HG02610 (cell line): ENCODE data around the gene ARHGEF11.
"Not testable (repeated sequence)": the region's sequence is repeated elsewhere in the genome, so short reads cannot be mapped to it uniquely, and the experiment has no call there.

ENCODE experiments used
- ATAC-seq: cut with Tn5 transposase; IDR thresholded peaks from one replicate; pipeline ENCODE4 v1.9.1; 2021; ENCODE audit warnings: mild to moderate bottlenecking, moderate library complexity; ENCODE audit not compliant: unreplicated experiment

Gene ARHGEF11

DNA sequence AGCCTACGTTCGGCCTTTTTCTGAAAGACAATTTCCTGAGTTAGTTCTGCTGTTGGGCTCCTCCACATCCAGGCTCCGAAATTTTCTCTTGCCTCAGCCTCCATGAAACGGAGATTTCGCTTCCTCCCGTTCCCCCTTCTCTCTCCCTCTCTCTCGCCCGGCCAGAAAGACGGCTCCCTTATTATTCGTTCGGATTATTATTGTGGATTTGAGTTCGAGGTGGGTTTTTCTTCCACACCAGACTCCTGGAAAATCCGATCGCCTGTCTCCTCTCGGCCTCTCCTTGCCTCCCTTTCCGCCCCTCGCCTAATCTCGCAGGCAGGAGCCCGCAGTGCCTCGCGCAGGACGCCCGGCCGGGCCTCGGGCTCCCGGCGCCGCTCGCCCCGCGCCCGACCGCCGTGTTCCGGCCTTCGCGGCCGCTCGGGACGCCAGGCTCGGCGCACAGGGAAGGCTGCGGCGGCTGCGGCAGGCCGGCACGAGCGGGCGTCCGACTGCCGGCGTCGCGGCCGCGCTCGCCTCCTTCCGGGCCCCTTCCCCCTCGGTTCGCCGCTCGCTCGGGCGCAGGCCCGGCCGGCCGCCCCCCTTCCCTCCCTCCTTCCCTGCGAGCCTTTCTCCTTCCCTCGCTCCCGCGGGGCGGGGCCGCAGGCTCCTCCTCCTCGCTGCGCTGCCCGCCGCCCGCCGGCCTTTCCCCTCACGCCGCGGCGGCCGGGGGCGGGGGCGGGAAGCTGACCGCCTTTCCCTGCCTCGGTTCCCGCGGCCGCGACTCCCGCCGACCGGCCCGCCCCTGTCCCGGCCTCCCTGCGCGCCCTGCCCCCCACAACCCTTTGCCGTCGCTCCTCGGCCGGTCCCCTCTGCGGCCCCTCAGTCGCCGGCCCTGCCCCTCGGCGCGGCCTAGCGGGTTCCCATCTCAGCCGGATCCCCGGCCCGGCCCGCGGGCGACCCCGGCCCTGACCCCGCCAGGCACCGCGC lies at the start of gene ARHGEF11:
ARHGEF11 (minus strand) TSS at position 493 of the 969 bp plus-strand sequence. CDS start 1,412 bp downstream, outside the sequence.
- no peak for ATAC-seq

DNA sequence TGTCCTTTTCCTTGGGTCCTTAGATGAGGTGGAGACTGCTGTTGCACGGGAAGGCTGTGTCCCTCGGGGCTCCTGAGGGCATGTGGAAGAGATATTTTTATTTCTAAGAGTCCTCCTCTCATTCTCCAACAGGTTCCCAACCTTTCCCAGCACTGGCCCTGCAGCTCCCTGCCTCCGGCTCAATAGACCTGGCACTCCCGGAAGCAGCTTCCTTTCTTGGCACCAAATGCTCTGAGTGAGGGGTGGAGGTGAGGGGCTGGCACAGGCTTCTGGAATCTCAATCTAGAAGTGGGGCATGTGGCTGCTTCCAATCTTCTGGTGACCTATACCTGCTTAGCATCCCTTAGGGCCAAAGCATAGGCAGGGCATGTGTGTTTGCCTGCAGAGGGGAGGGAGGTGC lies 49.5 kb upstream of the ARHGEF11 start:
- no peak for ATAC-seq

DNA sequence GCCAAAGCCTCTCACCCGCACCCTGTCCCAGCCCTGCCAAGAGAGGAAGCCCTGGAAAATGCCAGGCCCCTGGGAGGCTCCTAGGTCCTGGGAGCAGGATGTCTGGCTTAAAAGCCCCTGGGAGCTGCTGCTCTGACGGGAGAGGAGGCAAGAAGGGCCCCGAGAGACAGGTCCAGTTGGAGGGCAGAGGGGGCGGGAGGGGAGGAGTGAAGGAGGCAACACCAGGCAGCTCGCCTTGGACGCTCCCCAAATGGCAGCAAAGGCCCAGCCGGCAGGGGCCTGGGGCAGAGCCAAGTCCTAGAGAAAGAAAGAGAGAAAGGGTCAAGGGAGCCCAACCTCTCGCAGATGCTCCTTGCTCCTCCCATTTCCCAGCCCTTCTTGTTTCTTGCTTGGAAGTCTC lies 47.3 kb upstream of the ARHGEF11 start:
- no peak for ATAC-seq

DNA sequence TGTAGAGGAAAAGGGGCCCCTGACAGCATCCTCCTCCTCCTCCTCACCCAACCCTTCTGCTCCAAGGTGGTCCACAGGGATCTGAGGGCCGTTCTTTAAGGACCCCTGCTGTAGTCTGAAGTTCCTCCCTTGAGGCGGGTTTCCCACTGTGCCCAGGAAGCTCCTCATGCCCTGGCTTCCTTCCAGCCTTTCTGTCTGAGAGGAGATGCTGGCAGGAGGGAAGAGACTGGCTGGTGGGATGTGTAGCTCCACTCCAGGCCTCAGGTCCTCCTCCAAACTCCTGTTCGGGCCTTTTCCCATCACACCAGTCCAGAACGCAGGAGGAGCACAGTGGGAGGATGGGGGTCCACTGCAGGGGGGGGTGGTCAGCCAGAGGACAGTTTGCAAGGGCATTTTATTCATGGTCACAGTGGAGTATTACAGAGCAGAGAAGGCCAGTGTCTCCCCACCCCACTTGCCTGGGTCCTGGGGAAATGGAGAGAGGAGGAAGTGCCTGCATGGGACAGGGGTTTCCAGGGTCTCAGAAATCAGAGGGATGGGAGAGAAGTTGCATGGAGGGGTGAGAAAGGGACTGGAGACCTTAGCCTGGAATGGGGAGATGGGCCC lies 46.2 kb upstream of the ARHGEF11 start:
- no peak for ATAC-seq

- ATAC-seq: no peak
These were observed 45.6 kb upstream of the ARHGEF11 start for GRCh38 chr1:157091186-157091585.

- no peak for ATAC-seq
These were observed 45.2 kb upstream of the ARHGEF11 start for GRCh38 chr1:157090771-157091170.

GRCh38 chr1:157090196-157090647 lies 44.7 kb upstream of the ARHGEF11 start:
- ATAC-seq: no peak

GRCh38 chr1:157089789-157090188 lies 44.2 kb upstream of the ARHGEF11 start:
- ATAC-seq: no peak

DNA sequence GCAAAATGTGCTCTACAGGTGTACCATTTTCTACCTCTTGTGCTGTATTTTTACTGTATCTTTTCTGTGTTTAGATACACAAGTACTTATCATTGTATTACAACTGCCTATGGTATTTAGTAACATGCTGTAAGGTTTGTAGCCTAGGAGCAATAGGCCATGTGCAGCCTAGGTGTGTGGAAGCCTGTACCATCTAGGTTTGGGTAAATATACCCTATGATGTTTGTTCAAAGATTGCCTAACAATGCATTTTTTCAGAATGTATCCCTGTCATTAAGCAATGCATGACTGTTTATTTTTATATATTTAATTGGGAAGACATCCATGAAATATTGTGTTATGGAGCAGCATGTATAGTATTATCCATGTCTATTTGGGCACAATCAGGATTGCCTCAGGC lies 43.1 kb upstream of the ARHGEF11 start:
- no peak for ATAC-seq

- ATAC-seq: no peak
These were observed 41.5 kb upstream of the ARHGEF11 start for GRCh38 chr1:157087030-157087429.

GRCh38 chr1:157086299-157086698 lies 40.8 kb upstream of the ARHGEF11 start:
- no peak for ATAC-seq

GRCh38 chr1:157085421-157085820 lies 39.9 kb upstream of the ARHGEF11 start:
- ATAC-seq: no peak

- no peak for ATAC-seq
These were observed 39.2 kb upstream of the ARHGEF11 start for GRCh38 chr1:157084720-157085119.

DNA sequence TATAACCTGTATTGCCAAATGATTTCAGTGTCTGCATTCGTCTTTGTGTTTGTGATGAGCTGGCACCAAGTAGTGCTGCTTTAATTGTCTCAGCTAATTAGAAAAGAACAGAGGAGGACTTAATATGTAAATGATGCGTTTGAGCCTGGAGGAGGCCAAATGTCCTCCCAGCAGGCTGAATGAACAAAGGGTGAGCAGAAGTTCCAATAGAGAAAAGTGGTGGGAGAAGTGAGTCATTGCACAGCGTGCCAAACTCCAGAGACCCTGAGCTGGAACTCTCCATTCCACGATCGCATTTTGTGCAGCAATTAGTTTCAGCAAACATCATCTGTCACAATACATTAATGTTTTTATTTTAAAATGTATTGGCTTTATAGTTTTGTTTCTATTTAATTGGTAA lies 36.2 kb upstream of the ARHGEF11 start:
- ATAC-seq: no peak

DNA sequence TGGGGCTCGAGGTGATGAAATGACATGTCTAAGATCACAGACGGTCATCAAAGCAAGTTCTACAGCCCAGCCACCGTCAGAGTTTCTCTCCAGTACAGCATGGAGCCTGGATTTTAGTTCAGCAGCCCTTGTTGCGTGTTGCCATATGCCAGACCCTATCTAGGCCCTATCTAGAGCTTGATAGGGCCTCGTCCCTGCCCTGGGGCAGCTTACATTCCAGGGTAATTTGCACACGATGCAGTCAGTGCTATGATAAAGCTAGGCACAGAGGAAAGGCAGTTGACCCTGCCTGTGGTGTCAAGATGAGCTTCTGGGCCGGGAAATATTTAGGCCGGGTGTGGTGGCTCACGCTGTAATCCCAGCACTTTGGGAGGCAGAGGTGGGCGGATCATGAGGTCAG lies 35.2 kb upstream of the ARHGEF11 start:
- ATAC-seq: no peak

GRCh38 chr1:157077394-157077793 lies 31.9 kb upstream of the ARHGEF11 start:
- no peak for ATAC-seq

GRCh38 chr1:157073944-157074685 lies 28.6 kb upstream of the ARHGEF11 start:
- ATAC-seq: no peak

GRCh38 chr1:157069601-157070000 lies 24.1 kb upstream of the ARHGEF11 start:
- ATAC-seq: no peak

GRCh38 chr1:157059241-157059640 lies 13.7 kb upstream of the ARHGEF11 start:
- not testable (repeated sequence) for ATAC-seq

GRCh38 chr1:157056269-157056668 lies 10.7 kb upstream of the ARHGEF11 start:
- no peak for ATAC-seq

DNA sequence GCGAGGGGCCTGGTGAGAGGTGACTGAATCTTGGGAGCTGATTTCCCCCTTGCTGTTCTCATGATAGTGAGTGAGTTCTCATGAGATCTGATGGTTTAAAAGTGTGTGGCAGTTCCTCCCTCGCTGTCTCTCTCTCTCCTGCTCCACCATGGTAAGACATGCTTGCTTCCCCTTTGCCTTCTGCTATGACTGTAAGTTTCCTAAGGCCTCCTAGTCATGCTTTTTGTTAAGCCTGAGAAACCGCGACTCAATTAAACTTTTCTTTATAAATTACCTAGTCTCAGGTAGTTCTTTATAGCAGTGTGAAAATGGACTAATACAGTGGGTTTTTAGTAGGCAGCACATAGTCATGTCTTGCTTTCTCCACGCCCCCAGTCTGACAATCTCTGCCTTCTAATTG lies 10.2 kb upstream of the ARHGEF11 start:
- ATAC-seq: not testable (repeated sequence)
